GM13977 (cell line): ENCODE results near the gene MAPK11.

Source experiments
- DNase-seq: peaks from one replicate; pipeline ENCODE4 v3.0.0; 2012; ENCODE audit warnings: low spot score
- CTCF ChIP-seq: IDR thresholded peaks from 2 replicates; pipeline ENCODE4 v1.5.1; 2012; ENCODE audit warnings: mild to moderate bottlenecking, control low read depth; ENCODE audit not compliant: insufficient read depth; ENCODE audit errors: extremely low read depth, missing control alignments
- in situ Hi-C: fragments of 300-500 bp; cut with MboI; formaldehyde crosslinking; loops from one replicate; pipeline ENCODE4 v1.12.0; 2022; ENCODE audit warnings: low sequenced_read_pairs, low pct_unique_long_range_greater_than_20kb, mixed read lengths, inconsistent platforms; ENCODE audit not compliant: unreplicated experiment

The MAPK11 gene

GRCh38 chr22:50316114-50317065, 46.2 kb upstream of the MAPK11 start:
- in situ Hi-C loops = no loop called here

GRCh38 chr22:50315289-50316113, 45.3 kb upstream of the MAPK11 start:
- in situ Hi-C loops = no loop called here
- no peak for DNase-seq
- no peak for TF ChIP-seq CTCF

More at GRCh38 chr22:50316114-50317065, 46.2 kb upstream of the MAPK11 start:
- TF ChIP-seq CTCF = no peak
- peak; percentile 24 for DNase-seq

GRCh38 chr22:50314455-50315288, 44.5 kb upstream of the MAPK11 start:
- in situ Hi-C loops = no loop called here
- DNase-seq = peak; percentile 89

GRCh38 chr22:50314081-50314454, 43.9 kb upstream of the MAPK11 start:
- no peak for DNase-seq
- TF ChIP-seq CTCF = no peak
- in situ Hi-C loops = no loop called here

More at GRCh38 chr22:50314455-50315288, 44.5 kb upstream of the MAPK11 start:
- TF ChIP-seq CTCF = no peak

GRCh38 chr22:50313600-50313999, 43.4 kb upstream of the MAPK11 start:
- in situ Hi-C loops = no loop called here
- no peak for DNase-seq
- TF ChIP-seq CTCF = no peak

GRCh38 chr22:50313021-50313420, 42.8 kb upstream of the MAPK11 start:
- no peak for DNase-seq
- no peak for TF ChIP-seq CTCF
- in situ Hi-C loops = no loop called here
